HG03139 (cell line): ENCODE measurements around the gene VEGFA.

Experiments
- ATAC-seq: cut with Tn5 transposase; IDR thresholded peaks from one replicate; pipeline ENCODE4 v1.9.1; 2021; ENCODE audit not compliant: unreplicated experiment

The VEGFA gene

GRCh38 chr6:43819958-43820357 is 49.9 kb downstream of the VEGFA start:
- ATAC-seq = no peak

- no peak for ATAC-seq
Measured at GRCh38 chr6:43820486-43820885, 50.5 kb downstream of the VEGFA start.

GRCh38 chr6:43821101-43821886 is 51.3 kb downstream of the VEGFA start:
- ATAC-seq = no peak

- no peak for ATAC-seq
Measured at GRCh38 chr6:43823390-43823789, 53.4 kb downstream of the VEGFA start.

- ATAC-seq = no peak
Measured at GRCh38 chr6:43823879-43824702, 54.1 kb downstream of the VEGFA start.

- ATAC-seq = no peak
Measured at GRCh38 chr6:43824703-43825064, 54.7 kb downstream of the VEGFA start.

GRCh38 chr6:43825187-43826115 is 55.4 kb downstream of the VEGFA start:
- no peak for ATAC-seq

GRCh38 chr6:43826730-43827129 is 56.7 kb downstream of the VEGFA start:
- no peak for ATAC-seq

- no peak for ATAC-seq
Measured at GRCh38 chr6:43827898-43828297, 57.9 kb downstream of the VEGFA start.

GRCh38 chr6:43828711-43829110 is 58.7 kb downstream of the VEGFA start:
- no peak for ATAC-seq

- no peak for ATAC-seq
Measured at GRCh38 chr6:43829470-43829869, 59.5 kb downstream of the VEGFA start.

GRCh38 chr6:43830775-43831174 is 60.8 kb downstream of the VEGFA start:
- no peak for ATAC-seq

- no peak for ATAC-seq
Measured at GRCh38 chr6:43831191-43831590, 61.2 kb downstream of the VEGFA start.

- no peak for ATAC-seq
Measured at GRCh38 chr6:43833223-43833995, 63.4 kb downstream of the VEGFA start.

- no peak for ATAC-seq
Measured at GRCh38 chr6:43833996-43834390, 64.0 kb downstream of the VEGFA start.

GRCh38 chr6:43834528-43835155 is 64.6 kb downstream of the VEGFA start:
- no peak for ATAC-seq

GRCh38 chr6:43835872-43836419 is 65.9 kb downstream of the VEGFA start:
- no peak for ATAC-seq
